NCI-H1048 (cell line): ENCODE measurements around the gene IRS2.

Experiments
- DNase-seq: peaks from one replicate; lab custom pipeline; 2025; lab: John Stamatoyannopoulos, UW

The IRS2 gene

DNA sequence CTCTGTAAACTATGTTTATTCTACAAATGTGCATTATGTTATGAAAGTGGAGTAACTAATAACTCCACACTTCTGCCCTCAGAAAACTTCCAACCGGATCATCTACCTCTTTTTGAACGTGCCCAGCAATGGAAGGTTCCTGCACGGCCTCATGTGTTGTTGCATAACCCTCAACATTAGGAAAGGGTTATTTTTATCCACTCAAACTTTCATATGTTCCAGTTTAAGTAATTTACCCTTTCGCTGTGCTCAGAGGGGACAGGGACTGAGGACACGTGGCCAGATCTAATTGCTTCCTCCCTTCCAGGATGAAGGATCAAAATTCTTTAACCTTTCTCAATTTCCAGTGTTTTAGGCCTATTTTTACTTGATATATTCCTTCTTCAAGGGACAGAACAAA is 29.6 kb downstream of the IRS2 start:
- DNase-seq = no peak

DNA sequence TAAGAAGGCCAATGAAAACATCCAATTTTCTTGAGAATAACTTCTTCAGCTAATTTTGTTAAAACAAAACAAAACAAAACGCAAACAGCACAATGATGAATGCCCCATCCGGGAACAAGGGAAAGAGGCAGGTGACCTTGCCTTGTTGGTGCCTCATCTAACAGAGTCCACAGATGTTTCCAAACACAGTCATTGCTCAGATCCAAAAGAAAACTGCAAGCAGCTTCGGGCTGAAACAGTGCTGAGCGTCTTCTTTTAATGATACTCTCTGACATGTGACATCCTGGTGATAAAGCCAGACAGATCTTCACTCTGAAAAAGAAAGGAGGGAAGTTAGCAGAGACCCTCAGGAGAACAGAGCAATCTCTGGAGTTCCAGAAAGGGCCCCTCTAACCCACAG is 30.4 kb downstream of the IRS2 start:
- DNase-seq = no peak

DNA sequence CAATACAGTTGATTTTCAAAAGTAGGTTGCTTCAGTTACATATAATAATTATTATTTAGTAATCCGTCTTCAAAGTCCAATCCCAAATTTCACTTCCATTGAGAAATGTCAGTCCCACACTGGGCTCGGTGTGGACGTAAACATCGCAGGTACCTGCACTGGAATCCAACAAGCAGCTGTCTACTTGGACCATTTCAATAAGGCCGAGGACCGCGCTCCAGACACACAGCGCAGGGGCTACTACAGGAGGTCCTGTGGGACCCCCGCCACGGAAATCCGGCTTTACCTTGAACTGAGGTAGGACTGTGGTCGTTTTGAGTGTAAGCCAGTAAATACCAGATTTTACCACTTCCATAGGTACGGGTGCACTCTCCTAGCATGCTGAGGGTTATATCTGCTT is 30.8 kb downstream of the IRS2 start:
- DNase-seq = no peak

DNA sequence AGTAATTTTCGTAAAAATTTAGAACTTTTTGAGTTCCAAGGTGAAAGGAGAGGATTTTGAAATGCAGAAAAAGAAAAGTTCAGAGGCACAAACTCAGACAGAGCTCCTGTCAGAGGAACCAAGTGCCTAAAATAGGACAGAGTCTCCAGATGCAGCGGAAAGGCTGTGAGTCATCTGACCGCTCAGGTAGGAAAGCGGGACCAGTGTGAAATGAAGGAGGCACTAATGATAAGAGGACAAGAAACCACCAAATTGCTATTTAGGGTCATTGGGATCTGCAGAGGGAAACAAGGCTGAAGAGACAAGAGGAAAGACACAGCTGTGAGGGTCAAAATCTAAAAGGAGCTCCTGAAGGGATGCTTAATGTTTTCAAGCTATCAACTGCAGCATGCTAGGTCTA is 34.9 kb downstream of the IRS2 start:
- no peak for DNase-seq

DNA sequence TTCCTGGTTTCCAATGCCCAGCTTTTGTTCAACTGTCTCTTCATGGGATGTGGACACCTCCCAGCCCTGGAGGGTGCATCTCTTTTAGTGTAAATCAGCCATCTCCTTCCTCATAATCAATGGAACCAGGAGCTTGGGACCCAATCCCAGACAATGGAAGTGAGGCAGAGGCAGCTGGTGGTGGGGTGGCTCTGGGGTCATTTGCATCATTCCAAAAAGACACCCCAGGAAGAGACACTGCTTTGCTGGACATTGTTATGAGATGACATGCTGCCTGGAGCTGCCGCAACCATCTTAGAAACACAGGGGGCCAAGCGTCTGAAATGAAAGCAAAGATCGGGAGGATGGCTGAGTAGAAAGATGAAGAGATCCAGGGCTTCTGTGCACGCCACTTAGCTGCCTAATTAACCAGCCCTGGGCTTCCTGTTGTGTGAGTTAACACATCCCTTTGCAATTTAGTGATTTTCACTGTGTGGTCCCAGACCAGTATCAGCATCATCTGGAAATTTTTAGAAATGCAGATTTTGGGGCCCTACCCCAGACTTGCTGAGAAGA is 36.1 kb downstream of the IRS2 start:
- DNase-seq = no peak

DNA sequence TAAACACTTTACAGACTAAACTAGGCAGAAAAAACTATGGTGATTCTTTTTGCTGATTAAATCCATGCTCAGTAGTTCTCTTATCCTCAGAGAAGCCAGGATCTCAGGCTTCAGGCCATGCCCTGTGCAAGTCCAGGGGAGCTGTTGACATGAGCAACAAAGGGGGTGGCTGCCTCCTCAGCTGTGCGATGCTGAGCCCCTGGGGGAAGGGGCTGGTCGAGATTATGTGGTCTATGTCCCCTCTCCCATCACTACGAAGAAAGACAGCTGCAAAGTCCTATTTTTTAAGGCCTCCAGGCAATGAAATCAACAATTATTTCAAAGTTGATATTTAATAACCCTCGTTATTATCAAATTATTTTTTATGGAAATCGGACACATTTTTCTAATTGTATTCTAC is 37.0 kb downstream of the IRS2 start:
- no peak for DNase-seq

DNA sequence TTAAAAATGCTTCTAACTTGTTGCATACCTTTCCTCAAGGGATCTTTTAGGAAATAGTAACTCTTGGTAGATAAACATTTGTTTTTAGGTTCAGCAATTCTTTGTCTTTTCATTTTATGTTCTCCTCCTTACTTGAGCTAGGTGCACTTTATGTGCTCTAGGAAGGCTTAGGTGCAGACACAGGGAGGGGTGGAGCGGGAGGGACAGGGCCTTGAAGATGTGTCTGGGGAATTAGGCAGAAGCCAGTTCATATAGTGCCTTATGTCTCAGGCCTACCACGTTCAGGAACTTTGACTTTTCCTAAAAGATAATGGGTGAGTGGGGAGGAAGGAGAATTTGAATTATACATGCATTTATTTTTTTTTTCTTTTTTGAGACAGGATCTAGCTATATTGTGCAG is 37.7 kb downstream of the IRS2 start:
- DNase-seq = no peak

DNA sequence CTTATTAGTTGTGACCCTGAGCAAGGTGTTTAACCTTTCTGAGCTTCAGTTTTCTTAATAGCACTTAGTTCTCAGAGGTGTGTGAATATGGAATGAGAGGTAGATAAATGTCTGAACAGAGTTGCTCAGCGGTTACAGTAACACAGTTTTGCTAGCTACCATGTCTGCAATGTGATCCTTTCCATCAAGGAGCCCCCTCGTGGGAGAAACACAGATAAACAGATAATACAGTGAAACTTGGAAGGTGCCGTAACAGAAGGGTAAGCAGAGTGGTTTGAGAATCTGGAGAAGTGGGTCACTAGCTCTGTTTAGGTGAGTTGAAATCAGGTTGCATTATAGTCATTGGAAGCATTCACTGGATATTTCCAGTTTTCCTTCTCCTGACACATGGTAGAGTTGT is 38.9 kb downstream of the IRS2 start:
- DNase-seq = no peak

DNA sequence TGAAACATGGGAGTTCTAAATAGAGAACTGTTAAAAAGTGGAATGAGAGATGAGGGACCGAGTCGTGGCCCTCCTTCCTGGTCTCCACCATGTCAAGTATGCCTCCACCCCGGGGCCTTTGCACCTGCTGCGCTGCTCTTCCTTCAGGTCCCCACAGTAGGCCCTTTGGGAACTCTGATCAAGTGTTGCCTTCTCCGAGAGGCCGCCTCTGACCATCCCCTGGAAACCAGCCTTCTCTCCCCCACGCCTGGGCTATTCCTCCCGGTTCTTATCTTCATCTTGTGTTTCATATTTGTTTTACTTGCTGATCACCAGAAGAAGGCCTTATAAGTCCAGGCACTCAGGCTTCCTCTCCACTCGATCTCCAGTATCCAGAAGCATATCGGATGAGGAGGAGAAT is 40.0 kb downstream of the IRS2 start:
- no peak for DNase-seq

DNA sequence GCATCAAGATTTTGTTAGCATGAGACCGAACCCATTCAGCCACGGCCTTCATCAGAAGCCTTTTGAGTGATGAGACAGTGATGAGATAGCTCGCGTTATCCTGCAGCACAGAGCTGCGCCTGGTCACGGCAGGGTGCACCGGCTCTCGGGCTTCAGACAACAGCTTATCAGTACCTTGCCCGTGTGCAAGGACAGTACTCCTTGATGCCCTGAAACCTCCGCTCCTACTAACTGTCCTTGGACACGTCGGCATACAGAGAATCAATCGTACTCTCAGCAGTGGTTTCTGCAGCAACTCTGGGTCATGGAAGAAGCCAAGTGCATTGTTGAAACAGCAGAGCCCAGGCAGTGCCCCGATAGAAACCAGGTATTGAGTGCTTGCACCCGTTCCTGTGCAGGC is 40.7 kb downstream of the IRS2 start:
- DNase-seq = no peak

DNA sequence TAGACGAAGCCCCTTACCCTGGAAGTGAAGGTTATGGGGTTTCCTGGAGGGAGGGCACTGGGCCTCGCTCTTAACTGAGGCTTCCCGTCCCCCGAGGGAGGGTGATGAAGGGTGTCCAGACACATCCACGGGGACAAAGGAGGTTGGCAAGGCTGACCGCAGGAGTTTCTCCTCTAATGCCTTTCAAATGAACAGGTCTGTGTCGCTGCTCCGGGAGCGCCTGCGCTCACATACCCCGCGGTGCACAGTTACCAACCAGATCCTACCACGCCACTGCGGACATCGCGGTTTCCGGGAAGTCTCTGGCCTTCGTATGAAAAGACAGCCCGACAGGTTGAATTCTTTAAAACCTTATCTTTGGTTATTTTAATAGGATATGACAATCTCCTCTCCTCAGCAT is 41.3 kb downstream of the IRS2 start:
- DNase-seq = no peak

DNA sequence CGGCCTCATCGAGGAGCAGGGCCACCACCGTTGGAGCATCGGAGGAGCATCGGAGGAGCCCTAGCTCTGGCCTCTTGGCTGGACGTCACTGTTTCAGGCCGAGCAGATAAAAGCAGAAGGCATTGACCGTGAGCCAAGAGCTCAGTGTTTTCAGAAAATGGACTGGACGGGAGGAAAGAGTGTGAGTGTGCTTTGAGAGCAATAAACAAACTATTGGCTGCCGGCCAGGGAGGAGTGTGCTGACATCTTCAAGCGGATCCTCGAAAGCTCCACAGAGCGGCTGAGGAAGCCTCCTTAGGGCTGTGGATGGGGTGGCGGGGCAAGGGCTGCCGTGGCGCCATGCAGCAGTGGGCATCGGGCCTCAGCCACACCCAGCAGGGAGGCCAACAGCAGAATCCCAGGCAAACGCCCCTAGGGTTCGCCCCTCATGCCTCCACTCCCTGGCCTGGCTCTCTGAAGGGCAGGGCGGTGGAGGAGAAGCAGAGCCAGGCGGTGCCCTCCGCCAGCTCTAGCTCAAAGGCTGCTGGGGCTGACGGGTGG is 41.8 kb downstream of the IRS2 start:
- no peak for DNase-seq

DNA sequence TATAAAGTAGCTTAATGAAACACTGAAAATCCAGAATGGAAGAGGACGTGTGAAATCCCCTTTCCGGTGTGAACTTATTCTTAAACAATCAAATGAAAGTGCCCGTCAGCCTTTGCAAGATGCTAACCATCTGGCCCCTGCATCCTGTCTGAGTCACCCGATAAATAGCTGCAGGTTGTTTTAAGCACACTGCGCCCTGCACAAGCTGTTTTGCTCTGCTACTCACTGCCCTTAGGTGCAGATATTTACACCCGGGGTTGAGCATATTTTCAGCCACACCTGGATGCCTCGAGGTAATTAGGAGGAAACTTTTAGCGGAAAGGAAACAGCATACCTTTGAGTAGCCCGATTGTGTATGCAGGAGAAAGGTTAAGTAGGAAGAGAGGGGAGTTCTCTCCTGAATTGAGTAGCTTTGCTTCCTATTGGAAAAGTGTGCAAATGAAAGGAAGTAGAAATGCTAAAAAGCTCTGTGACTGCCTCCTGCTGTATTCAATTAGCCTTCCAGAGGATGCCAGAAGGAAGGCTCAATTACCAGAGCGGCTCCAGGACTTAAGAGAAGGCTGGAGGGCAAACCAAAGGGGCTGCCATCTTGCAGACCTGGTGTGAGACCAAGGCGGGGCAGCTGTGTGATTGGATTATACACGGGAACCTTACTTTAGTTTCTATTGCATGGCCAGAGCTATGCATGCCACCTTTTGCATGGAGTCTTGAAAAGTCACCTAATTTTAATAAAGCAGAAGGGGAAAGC is 42.5 kb downstream of the IRS2 start:
- DNase-seq = no peak

DNA sequence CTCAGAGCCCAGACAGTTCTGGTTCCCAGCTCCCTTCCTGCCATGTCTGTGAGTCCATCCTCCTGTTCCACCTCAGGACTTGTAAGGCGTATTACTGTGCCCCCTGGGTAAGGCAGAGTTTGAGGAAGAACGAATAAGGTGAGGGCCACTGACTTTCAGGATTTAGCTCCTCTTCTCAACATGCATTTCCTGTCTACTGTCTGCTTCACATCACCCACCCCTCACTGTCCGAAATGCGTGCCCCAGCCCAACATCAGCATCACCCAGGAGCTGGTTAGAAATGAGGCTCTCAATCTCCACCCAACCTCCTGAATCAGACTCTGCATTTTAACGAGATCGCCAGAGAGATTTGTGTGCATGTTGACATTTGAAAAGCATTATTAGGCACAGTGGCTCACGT is 44.4 kb downstream of the IRS2 start:
- no peak for DNase-seq

DNA sequence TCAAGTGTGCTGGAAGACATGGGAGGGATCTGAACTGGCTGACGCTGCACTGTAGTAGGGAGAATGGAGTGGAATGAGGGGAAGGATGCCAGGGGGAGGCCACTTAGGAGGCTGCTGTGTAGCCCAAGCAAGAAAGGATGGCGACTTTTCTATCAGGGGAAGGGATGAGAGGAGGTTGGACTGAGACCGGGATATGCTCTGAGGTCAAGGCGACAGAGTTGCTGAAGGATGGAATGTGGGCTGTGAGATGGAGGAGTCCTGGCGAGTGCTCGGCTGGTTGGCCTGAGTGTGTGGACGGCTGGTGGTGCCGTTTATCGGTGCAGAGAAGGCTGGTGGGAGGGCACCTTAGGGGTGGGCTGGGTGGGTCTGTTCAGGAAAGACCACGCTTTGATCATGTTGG is 45.7 kb downstream of the IRS2 start:
- DNase-seq = no peak

DNA sequence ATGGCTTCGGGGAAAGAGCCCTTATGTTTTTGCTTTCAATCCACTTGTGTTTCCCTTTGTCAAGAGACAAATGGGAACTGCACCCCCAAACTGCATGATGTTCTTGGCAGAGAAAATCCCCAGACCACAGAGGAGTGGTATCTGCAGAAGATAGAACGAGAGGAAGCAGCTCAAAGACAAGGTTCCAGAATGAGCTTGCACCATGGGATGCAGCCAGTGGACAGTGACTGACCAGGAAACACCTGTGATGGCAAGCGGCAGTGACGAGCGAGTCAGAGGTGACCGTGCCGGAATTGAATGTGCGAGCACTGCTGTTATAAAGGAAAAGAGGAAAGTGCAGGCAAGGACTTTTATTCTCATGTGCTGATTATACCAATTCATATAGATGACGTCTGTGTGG is 46.3 kb downstream of the IRS2 start:
- DNase-seq = no peak

DNA sequence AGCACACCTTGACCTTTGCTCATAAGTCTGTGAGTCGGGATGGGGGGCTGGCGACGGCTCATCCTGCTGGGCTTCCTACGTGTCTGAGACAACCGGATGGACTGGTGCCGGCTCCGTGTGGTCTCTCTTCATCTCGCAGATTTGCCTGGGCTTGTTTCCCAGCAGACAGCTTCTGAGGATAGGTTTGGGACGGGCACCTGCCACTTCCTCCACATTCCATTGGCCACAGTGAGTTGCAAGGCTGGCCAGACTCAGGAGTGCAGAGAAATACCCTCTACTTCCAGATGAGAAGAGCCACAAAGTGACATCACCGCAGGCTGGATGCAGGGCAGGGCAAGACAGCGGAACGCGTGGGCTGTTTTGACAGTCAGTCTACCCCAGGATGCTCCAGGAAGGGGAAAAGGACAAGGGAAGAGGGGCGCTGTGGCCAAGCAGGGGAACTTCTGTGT is 48.1 kb downstream of the IRS2 start:
- DNase-seq = no peak

DNA sequence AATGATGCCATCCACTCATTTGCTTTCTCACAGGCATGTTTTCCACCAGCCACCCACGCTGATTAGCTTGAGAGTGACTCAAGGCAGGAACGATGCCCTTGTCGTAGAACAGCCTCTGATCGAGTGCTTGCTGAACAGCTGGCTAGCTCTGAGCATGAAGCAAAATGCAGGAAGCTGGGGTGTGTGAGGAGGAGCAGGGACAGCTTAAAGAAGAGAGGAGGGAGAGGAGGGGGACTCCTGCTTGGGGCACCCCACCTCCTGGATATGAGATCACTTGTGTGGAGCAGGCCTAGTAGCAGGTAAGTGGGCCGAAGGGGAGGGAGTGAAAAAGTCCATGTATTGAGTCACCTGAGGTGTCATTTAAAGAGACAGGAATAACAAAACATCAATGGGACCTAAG is 48.8 kb downstream of the IRS2 start:
- DNase-seq = no peak

DNA sequence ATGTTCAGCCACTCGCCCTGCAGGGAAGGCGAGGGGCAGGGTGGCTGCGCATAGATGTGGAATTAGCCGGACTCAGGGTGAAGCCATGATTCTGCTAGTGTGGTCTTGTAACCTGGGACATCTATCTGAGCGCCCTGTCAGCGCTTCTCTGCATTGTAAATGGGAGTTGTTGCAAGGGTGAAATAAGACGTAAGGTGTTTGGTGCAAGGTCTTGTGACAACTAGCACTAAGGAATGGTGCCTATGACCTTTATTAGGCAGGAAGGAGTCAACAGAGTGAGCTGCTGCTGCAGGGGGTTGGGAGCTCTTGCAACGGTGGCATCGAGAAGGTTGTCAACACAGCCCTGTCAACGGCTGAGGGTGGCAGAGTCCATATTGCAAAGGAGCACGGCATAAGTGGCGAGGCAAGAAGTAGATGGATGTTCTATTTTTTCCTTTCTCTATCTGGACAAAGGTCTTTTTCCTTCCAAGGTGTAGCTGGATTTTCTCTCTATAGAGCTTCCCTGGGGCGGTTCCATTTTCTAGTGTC is 49.3 kb downstream of the IRS2 start:
- DNase-seq = no peak

DNA sequence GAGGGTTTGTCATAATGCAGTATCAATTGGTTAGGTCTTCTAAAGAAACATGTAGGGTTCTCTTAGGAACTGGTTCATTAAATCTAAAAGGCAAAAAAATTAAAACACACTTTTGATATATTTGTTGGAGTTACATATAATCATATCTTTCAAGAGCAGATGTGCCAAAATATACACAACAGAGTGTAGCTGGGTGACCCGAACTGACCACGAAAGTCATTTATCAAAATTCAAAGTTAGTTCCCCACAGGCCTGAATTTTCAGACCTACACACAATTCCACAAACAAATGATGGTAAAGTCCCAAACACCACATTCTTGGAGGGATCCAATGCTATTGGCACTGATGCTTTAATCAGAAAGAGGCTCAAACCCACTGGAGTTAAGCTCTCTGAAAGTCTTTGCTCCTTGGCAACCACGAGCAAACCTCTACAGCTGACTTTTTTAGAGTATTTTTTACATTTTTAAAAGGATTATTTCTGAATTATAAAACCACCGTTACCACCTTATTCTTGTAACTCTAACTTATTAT is 50.9 kb downstream of the IRS2 start:
- DNase-seq = no peak

DNA sequence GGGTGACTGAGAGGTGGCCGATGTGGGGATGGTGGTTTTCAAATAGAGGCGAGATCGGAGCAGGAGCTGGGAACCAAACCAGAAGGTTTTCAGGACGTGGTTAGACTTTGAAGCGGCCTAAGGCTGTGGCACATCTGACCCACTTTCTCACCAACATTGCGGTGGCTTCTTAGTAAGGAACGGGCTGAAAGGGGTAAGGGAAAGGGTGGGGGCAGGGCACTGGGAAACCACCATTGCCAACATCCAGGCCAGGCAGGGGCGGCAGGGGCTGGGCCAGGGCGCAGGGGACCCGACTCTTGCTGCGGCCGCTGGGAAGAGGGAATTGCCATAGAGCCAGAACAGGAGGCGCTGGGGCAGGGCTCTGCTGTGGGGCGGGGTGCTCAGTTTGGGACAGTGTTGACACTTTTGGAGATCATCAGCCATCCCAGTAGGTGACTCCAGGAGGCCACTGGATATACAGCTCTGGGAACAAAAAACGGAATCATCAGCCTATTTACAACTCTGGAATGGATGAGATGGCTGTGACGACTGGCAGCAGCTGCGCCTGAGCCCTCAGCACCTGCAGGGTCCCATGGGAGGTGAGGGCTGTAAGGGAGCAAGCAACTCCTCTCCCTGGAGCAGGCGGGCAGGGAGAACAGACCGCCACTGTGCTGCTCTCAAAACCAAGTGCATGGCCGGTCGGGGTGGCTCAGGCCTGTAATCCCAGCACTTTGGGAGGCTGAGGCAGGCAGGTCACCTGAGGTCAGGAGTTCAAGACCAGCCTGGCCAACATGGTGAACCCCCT is 52.2 kb downstream of the IRS2 start:
- no peak for DNase-seq

DNA sequence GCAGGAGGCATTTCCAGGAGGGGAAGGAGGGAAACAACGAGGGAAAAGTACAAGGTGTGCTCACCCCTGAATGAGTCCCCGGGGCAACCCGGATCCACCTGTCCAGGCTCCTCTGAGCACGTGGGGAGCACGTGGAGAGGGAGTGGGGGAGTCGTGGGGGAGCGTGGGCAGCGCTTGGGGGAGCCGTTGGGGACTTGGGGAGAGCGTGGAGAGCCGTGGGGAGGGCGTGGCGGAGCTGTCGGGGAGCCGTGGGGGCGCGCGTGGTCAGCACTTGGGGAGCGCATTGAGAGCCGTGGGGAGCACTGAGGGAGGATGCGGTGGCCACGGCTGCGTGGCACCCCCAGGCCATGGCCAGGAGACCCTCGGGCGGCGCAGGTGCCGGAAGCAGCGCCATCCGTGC is 52.8 kb downstream of the IRS2 start:
- no peak for DNase-seq
